Midbrain (tissue), 1 donor: Measurements from ENCODE around the gene DEAF1.

Experiments used
- DNase-seq: peaks from one replicate; lab custom pipeline; 2025; lab: John Stamatoyannopoulos, UW

Gene DEAF1

DNA sequence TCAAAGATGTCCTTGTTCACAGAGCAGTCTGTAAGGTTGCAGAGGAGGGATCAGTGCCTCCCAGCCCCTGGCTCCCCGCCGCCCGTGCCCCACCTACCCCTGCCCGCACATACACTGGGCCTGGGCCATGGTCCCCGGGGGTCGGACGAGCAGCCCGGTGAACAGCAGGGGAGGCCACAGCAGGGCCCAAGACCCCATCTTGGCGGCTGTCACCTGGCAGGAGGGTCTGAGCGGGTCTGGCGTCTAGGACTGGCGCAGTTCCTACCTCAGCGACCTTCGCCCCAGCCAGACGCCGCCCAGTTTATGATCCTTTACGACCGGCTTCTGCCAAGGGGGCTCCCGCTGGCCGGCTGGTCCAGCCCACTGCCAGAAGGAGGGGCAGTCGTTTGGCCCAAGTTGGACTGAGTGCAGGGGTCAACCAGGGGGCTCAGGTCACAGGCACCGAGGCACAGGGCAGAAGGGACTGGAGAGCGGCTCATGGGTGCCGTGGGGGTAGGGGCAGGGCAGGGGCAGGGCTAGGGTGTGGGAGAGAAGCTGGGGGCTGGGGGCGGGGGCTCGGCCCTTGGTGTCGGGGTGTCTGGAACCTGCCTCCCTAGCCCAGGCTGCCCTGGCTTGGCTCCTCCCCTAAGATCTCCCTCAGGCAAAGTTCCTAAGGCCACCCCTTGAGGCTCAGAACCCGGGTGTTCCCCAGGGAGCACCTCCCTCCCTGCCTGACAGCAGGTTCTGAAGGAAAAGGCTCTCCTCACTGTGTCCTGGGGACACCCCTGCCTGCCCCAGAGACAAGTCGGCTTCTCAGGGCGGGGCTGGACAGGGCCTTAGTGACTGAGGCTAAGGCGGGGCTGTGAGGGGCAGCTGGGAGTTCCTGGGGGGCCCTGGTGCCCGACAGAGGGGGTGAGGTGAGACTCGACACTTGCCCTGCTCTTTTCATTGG is 70.1 kb downstream of the DEAF1 start, which contains the start of gene CDHR5:
Gene CDHR5, minus strand, starts transcription at position 251 of the 931 bp plus-strand sequence. Its CDS starts 53 bp downstream, at position 198.
- no peak for DNase-seq

GRCh38 chr11:623999-624704 is 70.9 kb downstream of the DEAF1 start:
- DNase-seq, result no peak

- no peak for DNase-seq
These were observed 71.6 kb downstream of the DEAF1 start for GRCh38 chr11:623349-623869.

GRCh38 chr11:621838-622237 is 73.2 kb downstream of the DEAF1 start:
- DNase-seq, result no peak

- no peak for DNase-seq
These were observed 73.8 kb downstream of the DEAF1 start for GRCh38 chr11:620935-621814.

- no peak for DNase-seq
These were observed 74.8 kb downstream of the DEAF1 start for GRCh38 chr11:620201-620600.

GRCh38 chr11:619628-620050 is 75.4 kb downstream of the DEAF1 start:
- no peak for DNase-seq

DNA sequence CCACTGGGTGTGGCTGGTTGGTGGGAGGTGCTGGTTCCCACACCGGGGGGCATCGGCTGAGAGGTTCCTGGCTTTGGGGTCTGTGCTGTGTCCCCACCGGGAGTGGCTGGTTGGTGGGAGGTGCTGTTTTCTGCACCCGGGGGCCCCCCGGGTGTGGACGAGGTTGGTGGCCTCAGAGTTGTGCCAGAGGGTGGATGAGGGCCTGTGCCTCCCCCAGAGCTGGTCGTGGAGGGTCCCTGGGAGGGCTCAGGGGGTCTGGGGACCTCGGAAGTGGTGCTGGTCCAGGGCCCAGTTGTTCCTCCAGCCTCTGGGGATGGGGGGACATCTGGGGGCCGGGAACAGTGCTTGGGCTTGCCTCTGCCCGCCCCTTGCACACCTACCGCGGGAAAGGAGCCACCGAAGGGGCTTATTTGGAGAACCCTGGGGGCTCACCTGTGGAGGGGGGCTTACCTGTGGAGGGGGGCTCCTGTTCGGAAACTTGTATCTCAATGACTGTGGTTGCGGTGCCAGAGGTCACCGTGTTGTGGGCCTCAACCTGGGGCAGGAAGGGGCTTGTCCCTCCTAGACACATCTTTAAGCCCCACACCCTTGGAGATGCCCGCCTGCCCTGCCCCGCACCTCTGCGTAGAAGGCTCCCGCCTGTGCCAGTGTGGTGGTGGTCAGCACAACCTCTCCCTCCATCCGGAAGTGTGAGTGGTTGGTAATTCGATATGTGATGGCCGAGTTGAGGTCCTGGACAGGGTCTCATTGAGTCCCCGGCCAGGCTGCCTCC is 76.0 kb downstream of the DEAF1 start:
- no peak for DNase-seq

GRCh38 chr11:617912-618682 is 76.9 kb downstream of the DEAF1 start:
- no peak for DNase-seq

DNA sequence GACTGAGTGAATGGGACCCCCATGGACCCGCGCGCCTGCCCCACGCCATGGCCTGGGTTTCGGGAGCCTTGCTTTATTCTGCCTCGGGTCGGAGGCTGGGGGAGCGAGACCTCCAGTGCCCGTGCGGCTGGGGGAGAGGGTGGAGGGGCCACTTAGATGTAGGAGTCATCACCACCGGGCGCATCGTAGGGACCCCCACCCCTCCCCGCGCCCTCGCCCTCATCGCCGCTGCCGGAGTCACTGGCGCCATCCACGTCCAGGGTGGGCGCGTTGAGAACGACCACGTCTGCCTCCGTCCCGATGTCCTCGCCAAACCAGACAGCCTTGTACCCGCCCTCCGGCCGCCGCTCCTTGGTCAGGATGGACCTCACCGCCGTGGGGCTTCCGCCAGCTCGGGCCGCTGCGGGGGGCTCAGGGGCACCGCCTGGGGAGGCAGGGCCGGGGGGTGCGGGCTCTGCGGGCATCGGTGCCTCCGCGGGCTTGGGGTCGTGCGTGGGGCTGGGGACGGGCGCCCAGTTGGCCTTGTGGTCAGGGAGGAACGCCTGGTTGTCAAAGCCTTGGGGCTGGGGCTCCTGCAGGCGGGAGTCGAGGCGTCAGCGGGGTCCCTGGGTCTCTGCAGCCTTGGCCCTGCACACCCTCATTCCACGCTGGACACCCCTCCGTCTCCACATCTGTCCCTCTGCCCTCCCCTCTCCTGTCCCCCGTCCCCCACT is 77.7 kb downstream of the DEAF1 start:
- DNase-seq, result no peak

DNA sequence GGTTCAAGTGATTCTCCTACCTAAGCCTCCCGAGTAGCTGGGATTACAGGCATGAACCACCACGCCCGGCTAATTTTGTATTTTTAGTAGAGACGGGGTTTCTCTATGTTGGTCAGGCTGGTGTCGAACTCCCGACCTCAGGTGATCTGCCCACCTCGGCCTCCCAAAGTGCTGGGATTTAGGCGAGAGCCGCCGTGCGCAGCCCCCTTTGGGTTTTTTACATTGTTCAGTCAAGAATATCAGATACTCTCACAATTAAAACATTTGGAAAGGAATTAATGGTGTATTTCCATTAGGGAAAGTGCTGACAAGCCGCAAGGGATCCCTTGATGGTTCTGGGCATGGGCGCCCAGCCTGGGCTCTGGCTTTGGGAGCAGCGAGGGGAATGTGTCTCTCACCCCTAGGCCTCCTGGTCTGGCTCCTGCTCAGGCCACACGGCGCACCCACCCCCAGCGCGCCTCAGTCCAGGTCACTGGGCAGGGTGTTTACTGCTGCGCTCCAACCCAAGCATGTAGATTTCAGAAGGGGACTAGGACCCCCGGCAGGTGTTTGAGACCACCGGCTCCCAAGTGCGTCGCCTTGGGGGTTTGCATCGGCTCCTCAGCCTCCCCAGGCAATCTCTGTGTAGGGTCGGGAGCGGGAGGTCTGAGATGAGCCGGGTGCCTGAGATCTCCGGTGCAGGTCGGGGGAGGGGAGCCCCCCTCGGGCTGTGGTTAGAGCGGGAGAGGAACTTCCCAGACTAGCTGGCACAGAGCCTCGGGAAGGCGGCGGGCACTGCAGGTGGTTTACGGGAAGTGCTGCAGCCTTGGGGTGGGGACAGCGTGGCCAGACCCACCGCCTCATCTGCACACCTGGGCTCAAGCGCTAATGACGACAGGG is 78.5 kb downstream of the DEAF1 start:
- DNase-seq, result no peak

- DNase-seq, result peak; percentile 91
These were observed 79.3 kb downstream of the DEAF1 start, which contains the start of gene IRF7 for GRCh38 chr11:615504-616319. Gene IRF7 (minus strand): TSS chr11:615950. CDS start chr11:615364, 586 bp downstream.

DNA sequence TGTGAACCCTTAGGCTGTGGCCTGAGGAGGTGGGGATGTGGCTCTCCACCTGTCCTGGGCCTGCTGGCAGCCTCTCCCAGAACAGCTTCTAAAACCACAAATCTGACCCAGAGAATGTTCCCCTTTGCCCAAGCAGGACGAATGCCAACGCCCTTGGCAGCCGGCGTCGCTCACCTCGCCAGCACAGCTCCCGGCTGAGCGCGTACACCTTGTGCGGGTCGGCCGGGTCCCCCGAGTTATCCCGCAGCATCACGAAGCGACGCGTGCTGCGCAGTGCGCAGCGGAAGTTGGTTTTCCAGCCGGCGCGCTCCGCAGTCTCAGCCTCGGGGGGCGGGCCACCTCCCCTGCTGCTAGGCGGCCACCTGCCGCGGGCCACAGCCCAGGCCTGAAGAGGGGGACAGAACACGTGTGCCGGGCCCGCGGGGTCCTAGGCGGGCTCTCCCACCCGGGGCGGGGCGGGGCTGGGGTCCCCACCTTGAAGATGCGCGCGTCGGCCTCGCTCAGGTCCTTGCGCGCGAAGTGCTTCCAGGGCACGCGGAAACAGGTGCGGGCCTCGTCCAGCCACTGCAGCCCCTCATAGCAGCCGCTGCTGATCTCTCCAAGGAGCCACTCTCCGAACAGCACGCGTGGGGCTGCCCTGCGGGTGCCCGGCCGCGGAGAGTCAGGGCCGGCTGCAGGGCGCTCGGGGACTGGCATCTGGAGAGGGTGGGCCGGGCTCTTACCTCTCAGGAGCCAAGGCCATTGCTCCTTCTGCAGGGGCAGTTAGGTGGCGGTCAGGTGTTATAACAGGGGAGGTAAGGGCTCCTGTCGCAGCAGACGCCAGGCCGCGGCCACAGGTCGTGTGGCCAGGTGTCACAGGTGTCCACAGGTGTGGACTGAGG is 80.2 kb downstream of the DEAF1 start:
- no peak for DNase-seq

DNA sequence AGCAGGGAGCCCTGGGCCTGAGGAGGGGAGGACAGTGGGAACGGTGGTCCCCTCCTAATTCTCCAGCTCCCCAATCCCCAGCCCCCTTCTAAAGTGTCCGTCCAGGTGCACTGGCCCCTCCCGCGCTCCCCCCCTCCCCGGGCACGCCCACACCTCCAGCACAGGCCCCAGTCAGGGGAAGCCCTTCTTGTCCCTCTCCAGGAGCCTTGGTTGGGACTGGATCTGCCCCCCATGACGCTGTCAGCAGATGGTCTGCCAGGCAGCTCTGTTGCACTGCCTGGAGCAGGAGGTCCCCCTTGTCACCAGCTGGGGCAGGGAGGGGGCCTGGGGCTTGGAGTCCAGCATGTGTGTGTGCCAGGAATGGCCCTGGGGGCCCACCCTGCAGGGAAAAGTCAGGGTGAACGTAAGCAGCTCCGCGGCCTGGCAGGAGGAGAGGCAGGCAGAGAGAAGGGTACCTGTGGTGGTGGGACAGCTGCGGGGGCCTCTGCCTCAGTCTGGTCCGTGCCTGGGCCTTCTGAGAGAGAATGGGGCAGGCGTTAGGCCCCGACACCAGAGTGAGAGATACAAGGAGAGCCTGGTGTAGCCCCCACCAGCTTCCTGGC is 80.9 kb downstream of the DEAF1 start:
- DNase-seq, result no peak

DNA sequence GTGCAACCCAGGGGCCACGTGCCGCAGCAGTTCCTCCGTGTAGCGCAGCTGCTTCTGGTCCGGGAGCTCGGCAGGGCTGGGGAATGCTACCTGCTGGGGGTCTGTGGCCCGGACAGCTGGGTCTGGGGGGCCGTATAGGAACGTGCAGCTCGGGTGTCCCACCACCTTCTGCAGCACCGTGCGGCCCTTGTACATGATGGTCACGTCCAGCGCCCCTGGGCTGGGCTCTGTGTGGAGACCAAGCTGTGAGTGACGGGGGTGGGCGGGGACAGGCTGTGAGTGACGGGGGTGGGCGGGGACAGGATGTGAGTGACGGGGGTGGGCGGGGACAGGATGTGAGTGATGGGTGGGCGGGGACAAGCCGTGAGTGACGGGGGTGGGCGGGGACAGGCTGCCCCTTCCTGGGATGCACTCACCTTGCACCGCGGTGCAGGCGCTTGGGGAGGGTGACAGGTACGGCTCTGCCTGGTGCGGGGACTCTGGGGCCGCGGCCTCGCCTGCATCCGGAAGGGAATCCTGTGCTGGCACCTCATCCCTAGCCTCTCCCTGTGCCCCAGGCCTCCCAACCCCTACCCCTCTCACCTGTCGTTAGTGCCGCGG is 81.6 kb downstream of the DEAF1 start:
- DNase-seq, result no peak

- DNase-seq, result no peak
These were observed 82.1 kb downstream of the DEAF1 start for GRCh38 chr11:612961-613300.
